GM23248 (cell line): ENCODE data around the gene BMP2K.

Experiments
- EZH2 ChIP-seq: fragments of 200-600 bp; sonication (generic); IDR thresholded peaks from 2 replicates; pipeline ENCODE4 v1.6.1; 2018; ENCODE audit warnings: antibody characterized with exemption, mild to moderate bottlenecking; ENCODE audit not compliant: insufficient read depth, poor library complexity, severe bottlenecking
- EZH2phosphoT487 ChIP-seq: fragments of 200-600 bp; sonication (generic); IDR thresholded peaks from 2 replicates; pipeline ENCODE4 v1.6.1; 2018; ENCODE audit warnings: antibody characterized with exemption, moderate library complexity, mild to moderate bottlenecking, low read depth; ENCODE audit not compliant: insufficient read depth

GRCh38 chr4:78774417-78774816, 1.7 kb upstream of the BMP2K start:
- TF ChIP-seq EZH2 (no peak), EZH2phosphoT487 (no peak)
